Stimulated activated CD4-positive, alpha-beta T cell treated with anti-CD3 and anti-CD28 coated beads, Interleukin-2, amount 100 ng/mL, for 24 hours (primary cell): ENCODE results near the gene EIF4A2.
A peak's percentile ranks its signal among the peaks of the same experiment; 100 is the strongest.
"Not testable (repeated sequence)": the region's sequence is repeated elsewhere in the genome, so short reads cannot be mapped to it uniquely, and the experiment has no call there.

Source experiments
- DNase-seq, 2 donors: peaks; one replicate each; pipeline ENCODE4 v3.0.0-alpha.2; 2020

The EIF4A2 gene

DNA sequence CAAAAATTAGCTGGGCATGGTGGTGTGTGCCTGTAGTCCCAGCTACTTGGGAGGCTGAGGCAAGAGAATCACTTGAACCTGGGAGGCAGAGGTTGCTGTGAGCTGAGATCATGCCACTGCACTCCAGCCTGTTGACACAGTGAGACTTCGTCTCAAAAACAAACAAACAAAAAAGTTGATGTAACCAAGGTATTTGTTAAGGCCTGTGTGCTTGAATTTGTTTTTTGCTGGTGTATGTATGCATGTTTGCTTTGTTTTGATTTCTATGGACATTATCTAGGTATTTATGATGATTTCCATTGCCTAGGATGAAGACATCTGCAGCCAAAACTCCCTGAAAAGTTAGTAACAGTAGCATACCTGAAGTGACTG, 39.0 kb downstream of the EIF4A2 start:
- not testable (repeated sequence) for DNase-seq

DNA sequence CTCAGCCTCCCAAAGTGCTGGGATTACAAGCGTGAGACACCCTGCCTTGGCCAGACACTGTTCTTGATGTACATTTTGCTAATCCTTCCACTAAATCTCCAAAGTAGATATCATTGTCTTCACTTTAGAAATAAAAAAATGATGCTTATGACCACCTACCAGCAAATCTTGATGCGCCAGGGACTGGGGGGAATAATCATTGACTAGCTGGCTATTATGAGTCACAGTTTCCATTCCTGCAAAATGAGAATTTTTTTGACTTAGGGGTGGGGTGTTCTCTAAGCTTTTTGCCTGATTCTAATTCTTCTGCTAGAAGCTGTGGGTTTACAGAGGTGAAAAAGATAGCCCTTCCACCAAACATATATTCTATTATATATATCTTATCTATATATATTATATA, 40.0 kb downstream of the EIF4A2 start:
- DNase-seq = no peak

DNA sequence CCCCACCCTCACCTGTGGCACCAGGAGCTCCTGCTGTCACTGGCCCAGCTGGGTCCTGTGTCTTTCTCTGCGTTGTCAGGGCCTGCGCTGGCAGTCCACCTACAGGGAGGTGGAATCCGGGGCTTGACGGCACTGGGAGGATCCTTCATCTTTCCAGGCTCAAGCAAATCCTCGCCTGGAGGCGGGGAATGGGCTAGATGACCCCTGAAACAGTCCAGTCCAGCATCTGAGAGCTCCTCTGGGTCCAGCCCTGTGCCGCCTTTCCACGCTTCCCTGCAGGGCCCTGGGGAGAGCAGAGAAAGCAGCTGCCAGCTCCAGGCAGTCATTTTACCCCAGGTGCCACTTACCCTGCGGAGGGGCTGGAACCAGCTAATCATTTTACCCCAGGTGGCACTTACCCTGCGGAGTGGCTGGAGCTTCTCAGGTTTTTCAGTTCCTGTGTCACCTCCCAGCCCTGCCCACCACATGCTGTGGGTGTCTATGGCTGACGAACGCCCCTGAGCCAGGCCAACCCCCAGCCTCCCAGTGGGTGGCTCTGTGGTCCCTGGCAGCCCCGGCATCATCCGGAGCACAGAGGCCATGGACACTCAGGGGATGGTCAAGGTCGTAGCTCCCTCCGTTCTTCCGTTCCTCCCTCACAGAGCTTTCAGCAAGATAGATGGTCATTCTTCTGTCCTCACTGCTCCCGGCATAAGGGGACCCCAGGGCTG, 41.2 kb downstream of the EIF4A2 start:
- no peak for DNase-seq

GRCh38 chr3:186825294-186825821, 42.0 kb downstream of the EIF4A2 start:
- peak; percentile 55 to 68 for DNase-seq

- peak in 1 of 2 donors; percentile 22 for DNase-seq
Observed at GRCh38 chr3:186825872-186826409, 42.6 kb downstream of the EIF4A2 start.

DNA sequence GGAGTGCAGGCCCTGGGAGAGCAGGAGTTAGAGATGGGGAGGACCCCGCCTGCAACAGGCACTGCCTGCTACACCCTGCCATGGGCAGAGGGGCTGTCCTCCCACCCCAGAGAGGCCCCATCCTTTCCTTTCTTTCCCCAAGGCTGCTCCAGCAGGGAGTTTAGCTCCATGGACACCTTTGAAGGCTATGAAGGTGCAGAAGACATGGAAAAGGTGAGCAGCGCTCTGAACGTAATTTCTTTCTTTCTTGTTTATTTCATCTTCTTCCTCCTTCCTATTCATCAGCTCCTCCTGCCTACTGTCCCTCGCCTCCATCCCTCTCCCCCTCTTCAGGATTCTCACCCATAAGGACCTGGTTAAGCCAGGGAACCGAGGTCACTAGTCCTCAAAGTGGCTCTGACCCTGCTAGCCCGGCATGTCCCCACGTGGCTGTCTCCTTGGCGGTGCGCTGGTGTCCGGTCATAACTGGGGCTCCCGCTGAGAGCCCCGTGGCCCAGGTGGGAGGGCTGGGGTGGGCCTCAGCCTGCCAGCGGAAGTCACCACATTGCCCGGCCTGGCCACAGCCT, 43.1 kb downstream of the EIF4A2 start:
- DNase-seq = peak in 1 of 2 donors; percentile 44

GRCh38 chr3:186826976-186827857, 43.8 kb downstream of the EIF4A2 start:
- DNase-seq = peak; percentile 84 to 88

GRCh38 chr3:186828340-186828739, 45.0 kb downstream of the EIF4A2 start:
- no peak for DNase-seq

DNA sequence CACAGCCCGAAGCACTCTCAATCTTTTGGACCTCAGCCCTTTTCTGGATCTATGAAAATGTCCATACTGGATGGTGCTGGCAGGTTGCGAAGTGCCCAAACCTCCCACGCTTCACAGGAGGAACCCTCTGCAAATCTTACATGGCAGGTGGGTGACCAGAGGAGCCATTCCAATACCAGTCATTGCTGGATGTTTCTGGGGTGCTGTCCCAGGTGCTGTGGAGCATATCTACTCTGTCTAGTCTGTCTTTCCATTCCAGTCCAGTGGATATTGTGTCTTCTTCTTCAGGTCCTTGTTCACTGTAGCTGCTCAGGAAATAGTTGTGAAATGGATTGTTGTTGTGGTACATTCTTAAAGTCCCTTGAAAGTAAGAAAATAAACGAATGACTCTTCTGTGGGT, 48.4 kb downstream of the EIF4A2 start:
- DNase-seq = no peak

DNA sequence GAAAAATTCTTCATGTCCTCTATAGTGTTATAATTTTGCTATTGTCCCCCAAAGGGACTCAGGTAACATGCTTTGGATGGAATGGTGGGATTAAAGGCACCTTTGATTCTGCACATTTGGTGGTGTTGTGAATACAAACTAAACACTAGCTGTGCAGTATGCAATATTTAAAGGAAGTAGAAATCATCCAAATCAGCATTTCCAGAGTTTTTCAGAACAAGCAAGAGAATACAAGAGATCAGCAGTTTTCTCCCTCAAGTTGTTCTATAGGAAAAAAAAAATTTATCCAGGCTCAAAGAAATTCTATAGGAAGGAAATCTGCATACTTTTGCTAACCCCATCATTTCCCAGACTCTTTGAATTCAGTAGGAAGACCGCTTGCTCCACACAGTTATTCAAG, 48.9 kb downstream of the EIF4A2 start:
- no peak for DNase-seq
